Jurkat, Clone E6-1 (cell line): ENCODE data around the gene ITGAL.

ENCODE experiments used
- DNase-seq: peaks from one replicate; pipeline ENCODE4 v3.0.0-alpha.2; 2011; ENCODE audit warnings: low read depth, low spot score
- H3K4me3 ChIP-seq: 2 replicates; pipeline ENCODE4 v1.5.1; 2011; ENCODE audit warnings: mild to moderate bottlenecking, low read length, control low read depth, moderate library complexity

The ITGAL gene

DNA sequence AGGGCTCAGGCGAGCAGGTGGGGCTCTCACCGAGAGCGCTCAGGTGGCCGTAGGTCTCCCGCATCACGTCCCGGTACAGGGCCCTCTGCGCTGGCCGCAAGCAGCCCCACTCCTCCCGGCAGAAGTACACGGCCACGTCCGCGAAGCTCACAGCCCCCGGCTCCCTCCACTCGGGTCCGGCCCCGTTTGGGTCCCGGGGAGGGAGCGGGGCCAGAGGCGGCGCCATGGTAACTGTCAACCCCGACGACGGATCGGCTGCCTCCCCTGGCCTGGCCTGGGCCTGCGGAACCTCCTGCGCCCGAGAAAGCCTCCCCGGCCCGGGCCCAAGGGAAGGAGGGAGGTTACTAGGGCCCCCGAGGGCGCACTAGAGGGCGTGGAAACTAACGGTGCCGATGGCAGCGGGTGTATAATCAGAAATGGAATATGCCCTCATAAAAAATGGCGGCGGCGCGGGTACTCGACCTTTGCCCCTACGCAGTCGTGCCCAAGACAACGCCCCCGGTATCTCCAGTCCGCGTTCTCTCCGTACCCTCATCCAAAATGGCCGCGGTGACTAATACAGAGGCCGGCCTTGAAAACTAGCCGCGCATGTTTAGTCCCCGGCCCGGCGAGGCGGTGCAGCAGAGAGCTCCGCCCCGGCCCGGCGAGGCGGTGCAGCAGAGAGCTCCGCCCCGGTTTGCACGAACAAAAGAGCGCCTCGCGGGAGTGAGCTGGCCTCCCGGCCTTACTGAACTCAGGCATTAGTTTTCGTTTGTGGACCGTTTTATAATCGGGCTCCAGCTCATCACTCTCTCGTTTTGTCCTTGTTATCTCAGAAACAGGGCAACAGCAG is 85.6 kb downstream of the ITGAL start, which contains the start of gene ZNF764:
ZNF764 (minus strand) TSS at position 418 of the 832 bp plus-strand sequence; CDS start at position 226, 192 bp downstream.
- peak; percentile 97 for DNase-seq
- peak within 1 kb of the TSS; percentile 76 for H3K4me3 ChIP-seq

DNA sequence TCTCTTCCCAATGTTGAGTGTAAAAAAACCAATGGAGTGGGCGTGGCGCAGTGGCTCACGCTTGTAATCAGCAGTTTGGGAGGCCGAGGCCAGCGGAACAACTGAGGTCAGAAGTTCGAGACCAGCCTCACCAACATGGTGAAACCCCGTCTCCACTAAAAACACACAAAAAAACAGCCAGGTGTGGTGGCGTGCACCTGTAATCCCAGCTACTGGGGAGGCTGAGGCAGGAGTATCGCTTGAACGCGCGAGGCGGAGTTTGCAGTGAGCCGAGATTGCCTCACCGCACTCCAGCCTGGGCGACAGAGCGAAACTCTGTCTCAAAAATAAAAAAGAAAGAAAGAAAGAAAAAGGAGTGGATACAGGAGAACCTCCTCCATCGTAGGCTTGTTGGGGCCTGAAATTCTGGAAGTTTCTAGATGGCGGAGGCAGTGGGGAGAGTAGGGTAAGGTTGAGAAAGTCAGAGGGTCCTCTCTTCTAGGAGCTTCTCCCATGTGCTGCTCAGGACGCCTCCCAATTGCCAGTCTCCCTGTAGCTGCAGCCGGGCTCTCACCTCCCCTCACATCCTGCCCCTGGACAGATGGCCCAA is 86.3 kb downstream of the ITGAL start:
- DNase-seq, result no peak
- H3K4me3 ChIP-seq, result peak overlapping the region; percentile 76

DNA sequence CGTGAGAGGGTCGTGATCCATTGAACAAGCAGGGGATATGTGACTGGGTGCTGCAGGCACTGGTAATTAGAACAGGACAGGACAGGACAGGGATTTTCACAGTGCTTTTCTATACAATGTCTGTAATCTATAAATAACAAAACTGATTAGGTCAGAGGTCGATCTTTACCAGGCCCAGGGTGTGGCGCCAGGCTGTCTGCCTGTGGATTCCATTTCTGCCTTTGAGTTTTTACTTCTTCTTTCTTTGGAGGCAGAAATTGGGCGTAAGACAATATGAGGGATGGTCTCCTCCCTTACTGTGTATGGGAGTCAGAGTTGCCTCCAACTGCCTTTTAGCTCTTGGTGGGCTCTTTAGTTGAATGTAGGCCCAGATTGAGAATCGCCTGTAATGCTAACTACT is 87.1 kb downstream of the ITGAL start:
- no peak for DNase-seq
- no peak overlapping the region for H3K4me3 ChIP-seq

DNA sequence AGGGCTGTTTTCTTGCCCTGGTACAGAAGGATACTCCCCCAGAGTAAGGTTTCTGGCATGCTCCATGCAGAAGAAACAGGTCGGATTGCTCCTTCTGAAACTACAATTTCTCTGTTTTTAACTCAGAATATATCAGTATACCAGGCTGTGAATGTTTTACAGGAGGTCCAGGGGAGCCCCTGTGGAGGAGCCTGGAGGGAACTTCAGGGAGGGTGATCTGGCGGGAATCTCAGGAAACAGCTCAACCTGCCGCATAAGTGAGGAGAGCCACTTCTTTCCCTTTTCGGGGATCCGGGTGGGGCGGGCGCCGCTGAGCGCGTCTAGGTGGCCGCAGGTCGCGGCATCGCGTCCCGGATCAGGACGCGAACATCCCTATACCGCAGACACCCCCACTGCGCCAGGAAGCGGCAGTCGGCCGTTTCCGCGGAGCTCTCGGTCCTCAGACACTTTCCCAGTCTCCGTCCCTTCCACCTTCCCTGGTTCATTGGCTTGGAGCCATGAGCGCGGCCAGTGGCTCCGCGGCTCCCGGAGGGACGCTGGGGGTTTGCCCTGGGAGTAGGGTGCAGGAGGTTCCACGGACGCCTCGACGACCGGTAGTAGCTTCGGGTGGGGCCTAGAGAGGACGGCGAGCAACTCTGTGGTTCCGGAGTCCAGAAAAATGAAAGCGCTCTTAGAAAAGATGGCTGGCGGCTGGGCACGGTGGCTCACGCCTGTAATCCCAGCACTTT is 88.7 kb downstream of the ITGAL start:
- no peak for DNase-seq
- H3K4me3 ChIP-seq, result no peak overlapping the region

DNA sequence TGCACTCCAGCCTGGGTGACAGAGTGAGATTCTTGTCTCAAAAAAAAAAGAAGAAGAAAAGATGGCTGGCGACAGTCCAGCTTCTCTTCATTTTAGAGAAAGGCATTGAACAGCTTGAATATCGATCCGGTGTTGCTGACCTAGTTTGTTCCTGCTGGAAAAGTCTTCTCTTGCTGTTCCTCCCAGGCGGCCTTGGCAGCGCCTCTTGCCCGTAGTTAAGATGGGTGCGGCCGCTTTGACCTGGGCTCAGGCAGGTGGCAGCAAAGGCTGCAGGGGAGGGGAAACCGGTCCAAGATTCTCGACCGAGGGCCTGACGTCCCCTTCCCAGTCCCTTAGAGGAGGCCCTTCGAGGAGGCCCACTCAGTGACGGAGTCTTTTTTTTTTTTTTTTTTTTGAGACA is 89.5 kb downstream of the ITGAL start:
- no peak overlapping the region for H3K4me3 ChIP-seq
- no peak for DNase-seq

DNA sequence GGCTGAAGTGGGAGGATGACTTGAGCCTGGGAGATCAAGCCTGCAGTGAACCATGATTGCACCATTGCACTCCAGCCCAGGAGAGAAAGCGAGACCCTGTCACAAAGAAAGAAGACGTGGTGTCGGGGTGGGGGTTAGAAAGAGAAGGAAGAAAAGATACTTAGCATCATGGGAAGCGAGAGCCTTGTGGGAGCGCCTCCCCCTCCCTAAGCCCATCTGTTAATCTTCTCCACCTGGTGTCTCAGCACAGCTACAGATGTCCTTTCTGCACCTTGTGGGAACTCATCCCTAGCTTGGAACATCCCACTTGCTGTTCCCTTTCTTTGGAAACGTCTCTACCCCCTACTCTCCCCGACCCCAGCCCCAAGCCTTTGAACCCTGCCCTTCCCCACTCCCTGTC is 93.0 kb downstream of the ITGAL start:
- H3K4me3 ChIP-seq, result no peak overlapping the region
- DNase-seq, result no peak

DNA sequence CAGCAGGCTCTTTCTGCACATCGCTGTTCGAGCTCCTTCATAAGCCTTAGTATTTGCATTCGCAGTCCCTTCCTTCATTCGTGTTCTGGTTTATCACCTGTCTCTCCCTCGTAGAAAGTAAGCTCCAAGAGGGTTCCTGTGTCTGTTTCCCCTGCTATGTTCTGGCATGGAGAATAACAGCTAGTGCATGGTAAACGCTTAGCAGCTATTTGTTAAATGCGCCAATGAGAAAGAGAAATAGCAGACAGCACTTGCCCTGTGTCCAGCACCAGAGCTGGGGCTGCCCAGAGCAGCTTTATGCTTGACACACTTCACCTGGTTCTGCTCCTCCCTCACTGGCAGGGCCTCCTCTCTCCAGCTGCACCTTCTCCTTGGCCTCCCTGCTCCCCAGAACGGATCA is 93.4 kb downstream of the ITGAL start:
- DNase-seq, result no peak
- no peak overlapping the region for H3K4me3 ChIP-seq

DNA sequence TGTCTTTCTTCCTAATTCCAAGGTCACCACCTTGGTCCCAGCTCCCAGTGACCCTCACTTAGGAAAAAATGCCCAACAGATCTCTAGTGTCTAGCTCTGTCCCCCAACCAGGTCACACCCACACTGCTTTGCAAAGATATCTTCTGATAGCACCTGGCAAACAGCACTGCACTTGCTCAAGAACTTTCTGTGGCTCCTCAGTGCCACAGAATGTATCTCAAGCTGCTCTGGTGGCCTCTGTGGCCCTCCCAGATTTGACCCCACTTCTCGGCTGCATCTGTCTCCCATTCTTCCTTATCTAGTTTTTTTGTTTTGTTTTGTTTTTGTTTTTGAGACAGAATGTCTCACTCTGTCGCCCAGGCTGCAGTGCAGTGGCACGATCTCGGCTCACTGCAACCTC is 94.0 kb downstream of the ITGAL start:
- no peak for DNase-seq
- no peak overlapping the region for H3K4me3 ChIP-seq

DNA sequence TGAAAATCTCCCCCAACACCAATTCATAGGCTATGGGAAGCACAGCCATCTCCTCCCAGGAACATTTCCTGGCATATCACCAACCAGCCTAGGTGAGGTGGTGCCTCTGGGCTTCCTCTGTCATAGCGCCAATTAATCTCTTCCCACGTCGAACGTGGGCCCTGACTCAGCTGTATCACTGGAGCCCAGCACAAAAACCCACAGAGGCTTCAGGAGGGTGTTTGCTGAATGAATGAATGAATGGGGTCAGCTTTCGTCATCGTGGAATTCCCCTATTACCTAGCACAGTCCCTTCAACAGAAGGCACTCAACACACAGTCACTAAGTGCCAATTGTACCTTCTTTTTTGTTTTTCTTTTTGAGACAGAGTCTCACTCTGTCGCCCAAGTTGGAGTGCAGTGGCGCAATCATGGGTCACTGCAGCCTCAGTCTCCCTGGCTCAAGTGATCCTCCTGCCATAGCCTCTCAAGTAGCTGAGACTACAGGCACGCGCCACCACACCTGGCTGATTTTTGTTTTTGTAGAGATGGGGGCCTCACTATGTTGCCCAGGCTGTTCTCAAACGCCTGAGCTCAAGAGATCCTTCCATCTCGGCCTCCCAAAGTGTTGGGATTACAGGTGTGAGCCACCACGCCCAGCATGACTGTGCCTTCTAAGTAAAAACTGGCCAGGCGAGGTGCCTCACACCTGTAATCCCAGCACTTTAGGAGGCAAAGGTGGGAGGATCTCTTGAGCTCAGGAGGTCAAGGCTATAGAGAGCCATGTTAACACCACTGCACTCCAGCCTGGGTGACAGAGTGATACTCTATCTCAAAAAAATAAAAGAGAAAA is 94.8 kb downstream of the ITGAL start:
- H3K4me3 ChIP-seq, result no peak overlapping the region
- DNase-seq, result no peak

DNA sequence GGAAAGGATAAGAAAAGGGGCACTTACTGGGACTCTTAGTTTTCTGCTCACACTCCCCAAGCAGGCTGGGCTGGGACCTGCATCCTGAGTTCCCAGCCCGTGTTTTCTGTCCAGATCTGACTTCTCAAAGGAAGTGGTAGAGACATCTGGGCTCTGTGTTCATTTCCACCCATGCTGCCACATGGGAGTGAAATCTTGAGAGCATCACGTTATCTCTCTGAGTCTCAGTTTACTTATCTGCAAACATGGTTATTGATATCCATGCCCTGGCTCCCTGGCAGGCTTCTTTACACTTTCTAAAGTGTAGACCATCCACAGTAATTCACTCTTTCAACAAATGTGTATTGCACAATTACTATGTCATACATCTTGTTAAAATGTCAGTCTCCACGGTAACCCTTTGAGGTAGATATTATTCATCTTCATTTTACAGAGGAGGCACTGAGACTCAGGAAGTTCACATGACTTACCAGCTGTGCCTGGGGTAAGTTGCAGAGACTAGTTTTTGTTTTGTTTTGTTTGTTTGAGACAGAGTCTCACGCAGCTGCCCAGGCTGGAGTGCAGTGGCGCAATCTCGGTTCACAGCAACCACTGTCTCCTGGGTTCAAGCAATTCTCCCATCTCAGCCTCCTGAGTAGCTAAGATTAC is 95.6 kb downstream of the ITGAL start:
- DNase-seq, result peak; percentile 73
- peak overlapping the region; percentile 0 for H3K4me3 ChIP-seq

DNA sequence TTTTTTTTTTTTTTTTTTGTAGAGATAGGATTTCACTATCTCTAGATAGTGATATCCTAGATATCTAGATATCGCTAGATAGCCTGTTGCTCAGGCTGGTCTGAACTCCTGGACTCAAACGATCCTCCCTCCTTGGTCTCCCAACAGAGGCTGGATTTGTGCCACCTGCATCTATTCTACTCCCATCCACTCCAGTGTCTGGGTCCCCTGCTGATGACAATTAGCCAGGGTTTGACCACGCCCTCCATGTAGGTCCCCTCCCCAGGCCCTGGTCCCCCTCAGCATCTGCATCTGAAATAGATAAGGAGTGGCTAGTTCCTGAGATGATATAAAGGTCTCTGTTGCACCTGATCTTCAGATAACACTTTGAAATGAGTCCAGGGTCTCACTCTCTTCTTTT is 96.7 kb downstream of the ITGAL start:
- DNase-seq, result no peak
- no peak overlapping the region for H3K4me3 ChIP-seq

DNA sequence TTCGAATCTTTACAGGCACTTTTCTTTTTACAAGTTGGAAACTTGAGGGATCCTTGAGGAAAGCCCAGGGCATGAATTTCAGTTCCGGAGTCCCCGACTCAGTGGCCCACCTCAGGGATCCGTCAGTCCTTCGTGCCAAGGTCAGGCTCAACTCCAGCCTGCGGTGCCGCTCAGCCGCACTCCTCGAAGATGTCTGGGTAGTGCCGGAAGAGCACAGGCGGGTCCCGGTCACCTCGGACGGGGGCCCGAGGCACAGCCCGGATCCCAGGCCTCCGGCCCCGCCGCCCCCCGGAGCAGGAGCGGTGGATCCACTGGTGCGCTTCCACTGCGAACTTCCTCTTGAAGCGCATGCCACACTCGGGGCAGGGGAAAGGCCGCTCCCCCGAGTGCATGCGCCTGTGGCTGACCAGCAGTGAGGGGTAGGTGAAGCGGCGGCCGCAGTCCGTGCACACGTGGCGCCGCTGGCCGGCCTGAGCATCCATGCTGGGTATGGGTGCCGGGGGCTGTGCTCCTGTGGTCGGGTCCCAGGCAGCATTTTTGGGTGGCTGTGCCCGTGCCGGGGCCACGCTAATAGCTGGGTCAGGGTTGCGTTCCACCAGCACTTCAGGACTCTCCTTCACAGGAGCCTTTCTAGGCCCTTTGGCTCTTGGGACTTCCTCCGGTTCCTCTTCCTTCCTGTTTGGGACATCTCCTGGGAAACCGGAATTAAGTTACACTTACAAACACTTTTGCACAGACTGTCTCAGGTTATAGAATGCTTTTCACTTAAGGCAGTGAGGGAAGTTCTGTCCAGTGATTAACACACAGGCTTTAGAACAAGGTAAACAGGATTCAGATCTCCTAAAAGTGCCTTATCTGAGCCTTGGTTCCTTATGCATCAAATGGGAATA is 97.4 kb downstream of the ITGAL start:
- H3K4me3 ChIP-seq, result no peak overlapping the region
- no peak for DNase-seq

DNA sequence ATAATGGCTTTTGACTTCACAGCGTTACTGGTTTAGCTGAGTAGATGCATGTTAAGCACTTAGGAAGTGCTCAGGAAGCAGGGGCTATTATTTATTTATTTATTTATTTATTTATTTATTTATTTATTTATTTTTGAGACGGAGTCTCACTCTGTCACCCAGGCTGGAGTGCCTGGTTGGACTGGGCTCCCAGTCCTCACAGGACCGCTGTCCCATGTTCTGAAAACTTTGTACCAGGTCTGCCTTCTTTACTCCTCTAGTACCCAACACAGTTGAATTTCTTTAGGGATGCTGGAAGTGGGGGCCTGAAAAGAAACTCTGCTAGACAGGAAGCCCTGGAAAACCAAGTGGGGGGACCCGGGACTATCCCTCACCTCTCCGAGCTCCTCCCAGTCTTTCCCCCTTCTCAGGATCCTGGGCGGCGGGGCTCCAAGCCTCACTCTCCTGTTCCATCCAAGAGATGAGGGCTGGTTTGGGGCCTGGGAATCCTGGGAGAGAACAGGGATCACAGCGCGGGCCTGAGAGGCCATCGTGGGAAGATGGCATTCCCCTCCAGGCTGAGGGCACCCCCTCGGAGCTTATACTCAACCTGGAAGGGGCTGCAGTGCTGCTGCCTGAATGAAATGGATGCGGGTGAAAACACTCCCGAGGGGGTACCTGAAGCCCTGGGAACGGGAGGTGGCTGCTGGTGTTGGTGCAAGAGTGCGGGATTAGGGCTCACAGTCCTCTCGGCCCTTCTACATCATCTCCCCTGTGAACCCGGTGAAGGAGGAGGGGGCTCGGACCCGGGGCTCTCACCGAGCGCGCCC is 98.3 kb downstream of the ITGAL start:
- DNase-seq, result no peak
- H3K4me3 ChIP-seq, result peak overlapping the region; percentile 91

DNA sequence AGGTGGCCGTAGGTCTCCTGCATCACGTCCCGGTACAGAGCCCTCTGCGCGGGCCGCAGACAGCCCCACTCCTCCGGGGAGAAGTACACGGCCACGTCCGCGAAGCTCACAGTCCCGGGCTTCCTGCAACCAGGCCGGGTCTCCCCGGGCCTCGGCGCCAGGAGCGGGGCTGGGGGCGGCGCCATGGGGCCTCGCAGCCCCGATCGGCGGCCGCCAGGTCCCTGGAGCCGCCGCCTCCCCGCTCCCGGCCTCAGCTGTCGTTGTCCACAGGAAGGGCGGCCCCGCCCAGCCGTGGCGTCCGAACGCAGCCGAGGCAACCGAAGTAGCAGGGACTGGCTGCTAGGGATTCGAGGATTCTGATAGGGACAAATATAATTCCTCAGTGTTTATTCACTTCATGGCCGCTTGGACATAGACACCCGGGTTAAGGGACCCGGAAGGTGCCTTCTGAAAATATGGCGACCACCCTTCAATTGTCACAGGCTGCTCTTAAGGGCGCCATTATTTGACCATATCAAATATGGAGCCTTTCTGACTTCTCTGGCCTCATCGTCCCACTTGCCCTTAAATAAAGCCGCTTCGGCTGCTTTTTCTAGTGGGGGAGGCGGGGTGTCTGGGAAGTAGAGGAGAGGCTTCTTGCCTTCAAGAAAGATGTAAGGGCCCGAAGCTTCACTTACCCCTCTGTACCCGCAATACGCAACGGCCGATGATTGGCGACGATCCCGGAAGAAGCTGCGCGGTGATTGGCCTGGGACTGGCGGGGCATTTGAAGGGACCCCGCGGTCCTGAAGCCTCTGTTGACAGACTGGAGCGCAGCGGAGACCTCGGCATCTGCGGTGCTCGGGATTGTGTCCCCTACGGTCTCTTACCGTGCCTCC is 99.1 kb downstream of the ITGAL start, which contains the start of gene ZNF688:
ZNF688 (minus strand) TSS at position 270 of the 878 bp plus-strand sequence; CDS start at position 185, 85 bp downstream.
- peak within 1 kb of the TSS; percentile 91 for H3K4me3 ChIP-seq
- DNase-seq, result peak; percentile 98
